Liver (tissue), 9 donors: ENCODE measurements around the gene BIN1. TPM values are rescaled to one million over a fixed set of nuclear protein-coding genes. Genes with fewer than 3 reads are reported as not detected.

Experiments used
- DNase-seq: peaks from one replicate; pipeline ENCODE4 v3.0.0-alpha.2; 2017; ENCODE audit warnings: low spot score
- H3K27ac ChIP-seq, 2 donors: one replicate each; pipeline ENCODE4 v1.7.0; 2013; ENCODE audit warnings: inconsistent platforms in 2 of 2, low read length in 2 of 2, control low read depth in 1 of 2, low read depth in 1 of 2, mild to moderate bottlenecking in 1 of 2
- H3K27me3 ChIP-seq, 4 donors: one replicate each; pipeline versions ENCODE4 v1.6.1 to v1.7.0; 2013; ENCODE audit warnings: low read length in 3 of 4, inconsistent platforms in 1 of 4, mild to moderate bottlenecking in 1 of 4, moderate library complexity in 1 of 4; ENCODE audit not compliant: control insufficient read depth in 4 of 4, insufficient read depth in 4 of 4
- H3K36me3 ChIP-seq, 4 donors: one replicate each; pipeline versions ENCODE4 v1.6.1 to v1.7.0; 2013; ENCODE audit warnings: low read length in 3 of 4, mild to moderate bottlenecking in 3 of 4, low read depth in 1 of 4, moderate library complexity in 1 of 4; ENCODE audit not compliant: control insufficient read depth in 4 of 4, insufficient read depth in 3 of 4
- H3K4me1 ChIP-seq, 4 donors: one replicate each; pipeline versions ENCODE4 v1.6.1 to v1.7.0; 2013; ENCODE audit warnings: low read length in 3 of 4, mild to moderate bottlenecking in 3 of 4, moderate library complexity in 1 of 4; ENCODE audit not compliant: control insufficient read depth in 4 of 4, insufficient read depth in 4 of 4
- H3K4me3 ChIP-seq, 3 donors: one replicate each; pipeline versions ENCODE4 v1.6.1 to v1.7.0; 2013; ENCODE audit warnings: low read length in 3 of 3, control low read depth in 1 of 3, low read depth in 1 of 3, mild to moderate bottlenecking in 1 of 3
- H3K9ac ChIP-seq, 2 donors: one replicate each; pipeline ENCODE4 v1.7.0; 2013; ENCODE audit warnings: low read length in 2 of 2, mild to moderate bottlenecking in 2 of 2, moderate library complexity in 2 of 2, control low read depth in 1 of 2, low read depth in 1 of 2
- H3K9me3 ChIP-seq, 4 donors: one replicate each; pipeline versions ENCODE4 v1.6.1 to v1.7.0; 2013; ENCODE audit warnings: low read length in 3 of 4; ENCODE audit not compliant: control insufficient read depth in 4 of 4
- ATF3 ChIP-seq: IDR thresholded peaks from 2 replicates; pipeline ENCODE4 v1.6.1; 2016; ENCODE audit warnings: antibody characterized with exemption
- CTCF ChIP-seq: fragments of 150-350 bp; IDR thresholded peaks from 2 replicates; pipeline ENCODE4 v1.5.1; 2017; ENCODE audit warnings: improper control_type of control experiment, low read depth, low read length; ENCODE audit not compliant: missing input control
- EGR1 ChIP-seq, 2 donors: IDR thresholded peaks; 2 replicates each; pipeline ENCODE4 v1.6.1; 2016 to 2018; ENCODE audit warnings: antibody characterized with exemption in 2 of 2, low read depth in 2 of 2
- FOXA1 ChIP-seq: IDR thresholded peaks from 2 replicates; pipeline ENCODE4 v1.6.1; 2016; ENCODE audit warnings: antibody characterized with exemption
- FOXA2 ChIP-seq: IDR thresholded peaks from 2 replicates; pipeline ENCODE4 v1.6.1; 2016; ENCODE audit warnings: antibody characterized with exemption
- GABPA ChIP-seq, 2 donors: IDR thresholded peaks in 1 of 2; conservative IDR thresholded peaks in 1 of 2; 2 replicates each; pipeline ENCODE4 v1.6.1; 2016; ENCODE audit warnings: antibody characterized with exemption in 2 of 2, mild to moderate bottlenecking in 1 of 2, moderate library complexity in 1 of 2
- HNF4A ChIP-seq, 2 donors: conservative IDR thresholded peaks; 2 replicates each; pipeline ENCODE4 v1.6.1; 2016; ENCODE audit warnings: antibody characterized with exemption in 2 of 2, mild to moderate bottlenecking in 2 of 2
- HNF4G ChIP-seq: IDR thresholded peaks from 2 replicates; pipeline ENCODE4 v1.6.1; 2016; ENCODE audit warnings: antibody characterized with exemption
- JUND ChIP-seq, 2 donors: IDR thresholded peaks; 2 replicates each; pipeline ENCODE4 v1.6.1; 2016; ENCODE audit warnings: antibody characterized with exemption in 2 of 2
- MAX ChIP-seq: IDR thresholded peaks from 2 replicates; pipeline ENCODE4 v1.6.1; 2016; ENCODE audit warnings: antibody characterized with exemption
- NR2F2 ChIP-seq: IDR thresholded peaks from 2 replicates; pipeline ENCODE4 v1.6.1; 2016; ENCODE audit warnings: antibody characterized with exemption
- RAD21 ChIP-seq, 2 donors: IDR thresholded peaks; 2 replicates each; pipeline ENCODE4 v1.6.1; 2016; ENCODE audit warnings: antibody characterized with exemption in 2 of 2, mild to moderate bottlenecking in 2 of 2
- REST ChIP-seq: IDR thresholded peaks from 2 replicates; pipeline ENCODE4 v1.6.1; 2016; ENCODE audit warnings: antibody characterized with exemption, mild to moderate bottlenecking
- RXRA ChIP-seq, 2 donors: IDR thresholded peaks; 2 replicates each; pipeline ENCODE4 v1.6.1; 2017 to 2018; ENCODE audit warnings: antibody characterized with exemption in 2 of 2, mild to moderate bottlenecking in 1 of 2
- SP1 ChIP-seq: IDR thresholded peaks from 2 replicates; pipeline ENCODE4 v1.6.1; 2018; ENCODE audit warnings: antibody characterized with exemption, mild to moderate bottlenecking
- TAF1 ChIP-seq: conservative IDR thresholded peaks from 2 replicates; pipeline ENCODE4 v1.6.1; 2016; ENCODE audit warnings: antibody characterized with exemption, mild to moderate bottlenecking
- YY1 ChIP-seq: IDR thresholded peaks from 2 replicates; pipeline ENCODE4 v1.6.1; 2016; ENCODE audit warnings: antibody characterized with exemption, mild to moderate bottlenecking
- ZBTB33 ChIP-seq: IDR thresholded peaks from 2 replicates; pipeline ENCODE4 v1.6.1; 2016; ENCODE audit warnings: antibody characterized with exemption
- WGBS: extraction: QIAGEN DNeasy Blood & Tissue Kit; methylation state at CpG from one replicate; pipeline ENCODE4 v1.1.7; 2013; 5-methylcytosine and 5-hydroxymethylcytosine counted together
- polyA plus RNA-seq, 2 donors: library from polyadenylated mRNA; stranded (reverse) in 1 of 2; unstranded in 1 of 2; fragments of 200-250 nt in 1 of 2; fragments of >200 nt in 1 of 2; fragmentation: Nextera tagmentation in 1 of 2; extraction: Ambion mirVana in 1 of 2; gene quantifications; one replicate each; pipeline versions ENCODE4 v1.2.1 to v1.2.3, GENCODE V29; 2013 to 2015
- total RNA-seq, 2 donors: library from RNA; depleted of rRNA; stranded (reverse); fragments of >200 nt; gene quantifications; one replicate each; pipeline ENCODE4 v1.2.3, GENCODE V29; 2014
- donor health status: healthy.
- donor health status: healthy.
- donor health status: healthy.
- donor health status: healthy.
- donor health status: healthy.

Gene BIN1
- total and polyA plus RNA-seq, 4 donors, result 13.3 to 21.5 (median 15.0) TPM

- no peak for DNase-seq
- H3K36me3 ChIP-seq, result no peaks in the 10 kb centered on the region
- no peak overlapping the region for H3K9ac ChIP-seq
- no peak overlapping the region for H3K27ac ChIP-seq
- H3K4me3 ChIP-seq, result no peak overlapping the region
- H3K4me1 ChIP-seq, result no peaks in the 10 kb centered on the region
- TF ChIP-seq GABPA (IDR thresholded peaks at IDR 0.05 in 1 of 2, conservative IDR thresholded peaks at IDR 0.05 in 1 of 2) (no peak), FOXA2 (no peak), HNF4G (no peak), ZBTB33 (no peak), CTCF (no peak), TAF1 (no peak), SP1 (no peak)
- 96% methylated on average over 18 of the region's 18 CpGs for WGBS
- peaks cover 0 to 2% (median 0%) of the 10 kb centered on the region in 4 donors for H3K9me3 ChIP-seq
- no peaks in the 10 kb centered on the region for H3K27me3 ChIP-seq
These were observed 39.2 kb upstream of the BIN1 start for GRCh38 chr2:127146071-127146725.

GRCh38 chr2:127145280-127145895 is 38.4 kb upstream of the BIN1 start:
- no peaks in the 10 kb centered on the region for H3K4me1 ChIP-seq
- H3K4me3 ChIP-seq, result no peak overlapping the region
- H3K27me3 ChIP-seq, result no peaks in the 10 kb centered on the region
- H3K36me3 ChIP-seq, result no peaks in the 10 kb centered on the region
- H3K9ac ChIP-seq, result no peak overlapping the region
- TF ChIP-seq EGR1 (IDR thresholded peaks at IDR 0.05; ENCODE audit: low read depth in 2 of 2), result no peak
- no peak for TF ChIP-seq ATF3
- no peak for TF ChIP-seq FOXA1
- TF ChIP-seq RAD21 (IDR thresholded peaks at IDR 0.05), result no peak
- TF ChIP-seq CTCF, result no peak
- TF ChIP-seq GABPA (IDR thresholded peaks at IDR 0.05 in 1 of 2, conservative IDR thresholded peaks at IDR 0.05 in 1 of 2), result no peak
- TF ChIP-seq REST, result no peak
- no peak for TF ChIP-seq TAF1
- no peak for TF ChIP-seq RXRA (IDR thresholded peaks at IDR 0.05)
- TF ChIP-seq JUND (IDR thresholded peaks at IDR 0.05), result no peak
- no peak for TF ChIP-seq HNF4A (conservative IDR thresholded peaks at IDR 0.05)
- no peak for TF ChIP-seq YY1
- no peak for TF ChIP-seq MAX
- no peak for TF ChIP-seq SP1
- TF ChIP-seq NR2F2, result no peak
- no peak for TF ChIP-seq HNF4G
- no peak for TF ChIP-seq FOXA2
- DNase-seq, result no peak
- H3K27ac ChIP-seq, result no peak overlapping the region
- WGBS, result 83% methylated on average over 1 of the region's 1 CpG
- no peaks in the 10 kb centered on the region for H3K9me3 ChIP-seq
